ENCODE data around the gene ORC4.
A peak's percentile ranks its signal among the peaks of the same experiment; 100 is the strongest.

Gene ORC4

GRCh38 chr2:148020111-148021058 lies at the start of gene ORC4:
Gene ORC4 (minus strand): TSS chr2:148020737. CDS start chr2:147975958, 44,779 bp downstream.
- DNase-seq = peak; percentile 99

- DNase-seq = no peak
These were observed 47.3 kb upstream of the ORC4 start for GRCh38 chr2:148067801-148068200.

GRCh38 chr2:148065936-148066335 lies 45.4 kb upstream of the ORC4 start:
- no peak for DNase-seq

GRCh38 chr2:148063633-148064032 lies 43.1 kb upstream of the ORC4 start:
- no peak for DNase-seq

- no peak for DNase-seq
These were observed 38.1 kb upstream of the ORC4 start for GRCh38 chr2:148058641-148059040.

GRCh38 chr2:148052687-148053086 lies 32.1 kb upstream of the ORC4 start:
- DNase-seq = no peak

- DNase-seq = no peak
These were observed 28.7 kb upstream of the ORC4 start for GRCh38 chr2:148049284-148049683.

- DNase-seq = no peak
These were observed 28.1 kb upstream of the ORC4 start for GRCh38 chr2:148048475-148049221.

GRCh38 chr2:148046802-148047201 lies 26.3 kb upstream of the ORC4 start:
- no peak for DNase-seq

- DNase-seq = no peak
These were observed 23.8 kb upstream of the ORC4 start for GRCh38 chr2:148044322-148044721.

GRCh38 chr2:148042219-148042618 lies 21.7 kb upstream of the ORC4 start:
- DNase-seq = no peak

GRCh38 chr2:148039783-148040182 lies 19.2 kb upstream of the ORC4 start:
- DNase-seq = no peak

- no peak for DNase-seq
These were observed 11.7 kb upstream of the ORC4 start for GRCh38 chr2:148032215-148032614.

- no peak for DNase-seq
These were observed 10.6 kb upstream of the ORC4 start for GRCh38 chr2:148031152-148031551.

GRCh38 chr2:148028781-148029180 lies 8.2 kb upstream of the ORC4 start:
- DNase-seq = no peak

GRCh38 chr2:148027822-148028221 lies 7.3 kb upstream of the ORC4 start:
- no peak for DNase-seq

GRCh38 chr2:148026573-148026972 lies 6.0 kb upstream of the ORC4 start:
- no peak for DNase-seq

GRCh38 chr2:148023861-148024260 lies 3.3 kb upstream of the ORC4 start:
- peak; percentile 26 for DNase-seq

- no peak for DNase-seq
These were observed 2.3 kb upstream of the ORC4 start for GRCh38 chr2:148022882-148023281.

- no peak for DNase-seq
These were observed 1.8 kb upstream of the ORC4 start for GRCh38 chr2:148022351-148022750.

- no peak for DNase-seq
These were observed 1.3 kb upstream of the ORC4 start for GRCh38 chr2:148021886-148022285.

- DNase-seq = peak; percentile 63
These were observed 723 bp upstream of the ORC4 start, which contains the start of gene MBD5 for GRCh38 chr2:148021059-148021861. Gene MBD5 (plus strand): TSS chr2:148021091.

- no peak for DNase-seq
These were observed 5.9 kb downstream of the ORC4 start for GRCh38 chr2:148014616-148015015.
